ENCODE data around the gene SFXN1. TPM values are rescaled to one million over a fixed set of nuclear protein-coding genes. Genes with fewer than 3 reads are reported as not detected.

SFXN1 gene
- polyA plus RNA-seq, 3 donors, result 5.8 to 10.3 (median 8.3) TPM

DNA sequence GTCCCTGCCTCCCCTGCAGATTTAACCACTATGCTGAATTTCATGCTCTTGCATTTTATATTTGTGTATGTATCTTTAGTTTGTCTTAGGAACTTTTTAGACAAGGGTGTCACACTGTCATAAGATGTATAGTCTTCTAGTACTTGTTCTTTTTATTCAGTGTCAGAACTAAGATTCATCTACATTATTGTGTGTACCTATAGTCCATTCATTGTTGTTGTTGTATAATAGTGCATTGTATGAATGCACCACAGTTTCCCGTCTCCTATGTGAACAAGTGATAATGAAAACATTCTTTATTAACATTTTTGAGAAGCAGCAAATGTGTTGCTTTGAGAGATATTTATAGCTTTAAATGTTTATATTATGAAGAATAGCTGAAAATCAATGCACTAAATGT is 45.9 kb downstream of the SFXN1 start:
- Histone ChIP-seq H3K4me3 (replicated peaks in 1 of 3; ENCODE audit: low read depth in 2 of 3, low read length in 3 of 3) (no peak overlapping the region), H3K9ac (ENCODE audit: insufficient read depth, low read length, poor library complexity, severe bottlenecking) (no peak overlapping the region), H3K79me2 (ENCODE audit: insufficient read depth, low read length) (no peaks in the 10 kb centered on the region), H3K9me3 (replicated peaks in 1 of 2; ENCODE audit: control insufficient read depth in 1 of 2, insufficient read depth in 1 of 2, low read length in 2 of 2) (no peaks in the 10 kb centered on the region), H3K36me3 (replicated peaks in 1 of 2; ENCODE audit: control insufficient read depth in 1 of 2, insufficient read depth in 2 of 2, low read length in 2 of 2) (peaks cover 23 to 69% of the 10 kb centered on the region in 2 donors), H3K27me3 (ENCODE audit: control insufficient read depth in 2 of 2, insufficient read depth in 2 of 2, low read length in 2 of 2) (no peaks in the 10 kb centered on the region), H3K4me2 (replicated peaks; ENCODE audit: extremely low read depth, low read length, poor library complexity, severe bottlenecking) (no peak overlapping the region), H3K27ac (ENCODE audit: low read depth in 1 of 2, low read length in 2 of 2) (no peak overlapping the region), H4K20me1 (ENCODE audit: insufficient read depth, low read length) (no peaks in the 10 kb centered on the region), H3K4me1 (ENCODE audit: control insufficient read depth in 1 of 2, insufficient read depth in 2 of 2, low read length in 2 of 2) (no peaks in the 10 kb centered on the region), H2AFZ (ENCODE audit: insufficient read depth, low read depth, low read length, poor library complexity, severe bottlenecking) (no peak overlapping the region)
- Mint-ChIP-seq H3K9me3 (no peaks in the 10 kb centered on the region), H3K27me3 (ENCODE audit: low read depth in 3 of 3) (no peaks in the 10 kb centered on the region), H3K36me3 (peaks cover 53 to 77% of the 10 kb centered on the region in 2 donors), H3K4me1 (peaks cover 6% of the 10 kb centered on the region), H3K4me3 (no peak overlapping the region), H3K27ac (peak overlapping the region in 1 of 7 donors; percentile 3)
- no peak for DNase-seq
- WGBS (ENCODE audit: insufficient coverage), result no CpG with 5 or more reads among the region's 1 CpG
- TF ChIP-seq, protein P1, sequence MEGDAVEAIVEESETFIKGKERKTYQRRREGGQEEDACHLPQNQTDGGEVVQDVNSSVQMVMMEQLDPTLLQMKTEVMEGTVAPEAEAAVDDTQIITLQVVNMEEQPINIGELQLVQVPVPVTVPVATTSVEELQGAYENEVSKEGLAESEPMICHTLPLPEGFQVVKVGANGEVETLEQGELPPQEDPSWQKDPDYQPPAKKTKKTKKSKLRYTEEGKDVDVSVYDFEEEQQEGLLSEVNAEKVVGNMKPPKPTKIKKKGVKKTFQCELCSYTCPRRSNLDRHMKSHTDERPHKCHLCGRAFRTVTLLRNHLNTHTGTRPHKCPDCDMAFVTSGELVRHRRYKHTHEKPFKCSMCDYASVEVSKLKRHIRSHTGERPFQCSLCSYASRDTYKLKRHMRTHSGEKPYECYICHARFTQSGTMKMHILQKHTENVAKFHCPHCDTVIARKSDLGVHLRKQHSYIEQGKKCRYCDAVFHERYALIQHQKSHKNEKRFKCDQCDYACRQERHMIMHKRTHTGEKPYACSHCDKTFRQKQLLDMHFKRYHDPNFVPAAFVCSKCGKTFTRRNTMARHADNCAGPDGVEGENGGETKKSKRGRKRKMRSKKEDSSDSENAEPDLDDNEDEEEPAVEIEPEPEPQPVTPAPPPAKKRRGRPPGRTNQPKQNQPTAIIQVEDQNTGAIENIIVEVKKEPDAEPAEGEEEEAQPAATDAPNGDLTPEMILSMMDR (IDR thresholded peaks at IDR 0.05), result no peak
- intact Hi-C loops (cut with micrococcal nuclease), result no loop called here

GRCh38 chr5:175526691-175527090 is 48.3 kb downstream of the SFXN1 start:
- no peaks in the 10 kb centered on the region for H3K27me3 ChIP-seq (ENCODE audit: control insufficient read depth in 2 of 2, insufficient read depth in 2 of 2, low read length in 2 of 2)
- no peak for DNase-seq
- H2AFZ ChIP-seq (ENCODE audit: insufficient read depth, low read depth, low read length, poor library complexity, severe bottlenecking), result no peak overlapping the region
- no peaks in the 10 kb centered on the region for H4K20me1 ChIP-seq (ENCODE audit: insufficient read depth, low read length)
- no peak overlapping the region for H3K27ac ChIP-seq (ENCODE audit: low read depth in 1 of 2, low read length in 2 of 2)
- Mint-ChIP-seq H3K27ac (no peak overlapping the region), H3K4me3 (no peak overlapping the region), H3K4me1 (peaks cover under 1% of the 10 kb centered on the region), H3K36me3 (peaks cover 41 to 61% of the 10 kb centered on the region in 2 donors), H3K27me3 (ENCODE audit: low read depth in 3 of 3) (no peaks in the 10 kb centered on the region), H3K9me3 (no peaks in the 10 kb centered on the region)
- WGBS (ENCODE audit: insufficient coverage), result 96% methylated on average over 3 of the region's 6 CpGs
- no peak overlapping the region for H3K9ac ChIP-seq (ENCODE audit: insufficient read depth, low read length, poor library complexity, severe bottlenecking)
- no peaks in the 10 kb centered on the region for H3K4me1 ChIP-seq (ENCODE audit: control insufficient read depth in 1 of 2, insufficient read depth in 2 of 2, low read length in 2 of 2)
- peaks cover 16 to 61% of the 10 kb centered on the region in 2 donors for H3K36me3 ChIP-seq (replicated peaks in 1 of 2; ENCODE audit: control insufficient read depth in 1 of 2, insufficient read depth in 2 of 2, low read length in 2 of 2)
- TF ChIP-seq, protein P1 (IDR thresholded peaks at IDR 0.05), result no peak
- H3K9me3 ChIP-seq (replicated peaks in 1 of 2; ENCODE audit: control insufficient read depth in 1 of 2, insufficient read depth in 1 of 2, low read length in 2 of 2), result no peaks in the 10 kb centered on the region
- H3K79me2 ChIP-seq (ENCODE audit: insufficient read depth, low read length), result no peaks in the 10 kb centered on the region
- no peak overlapping the region for H3K4me3 ChIP-seq (replicated peaks in 1 of 3; ENCODE audit: low read depth in 2 of 3, low read length in 3 of 3)
- intact Hi-C loops (cut with micrococcal nuclease), result no loop called here
- no peak overlapping the region for H3K4me2 ChIP-seq (replicated peaks; ENCODE audit: extremely low read depth, low read length, poor library complexity, severe bottlenecking)

Data from CD14-positive monocyte (primary cell).